K562 (cell line): ENCODE measurements around the gene C5orf22. TPM values are rescaled to one million over a fixed set of nuclear protein-coding genes. Genes with fewer than 3 reads are reported as not detected.

Experiments used
- ADNP ChIP-seq: fragments of 200-800 bp; sonication (Bioruptor generic); IDR thresholded peaks from 2 replicates; pipeline ENCODE4 v1.6.1; 2016; ENCODE audit warnings: missing genetic modification characterization, missing compliant biosample characterization
- ARHGAP35 ChIP-seq: fragments of 450-650 bp; IDR thresholded peaks from 2 replicates; pipeline ENCODE4 v1.6.1; 2018; ENCODE audit not compliant: partially characterized antibody
- BRD4 ChIP-seq: fragments of 200-600 bp; sonication (generic); IDR thresholded peaks from 2 replicates; pipeline ENCODE4 v1.6.1; 2017; ENCODE audit warnings: inconsistent platforms
- CBX8 ChIP-seq: fragments of 200-600 bp; sonication (generic); IDR thresholded peaks from 2 replicates; pipeline ENCODE4 v1.6.1; 2012; ENCODE audit warnings: borderline replicate concordance, mixed run types, low read depth, mild to moderate bottlenecking, moderate library complexity, mixed read lengths, low read length, control low read depth, inconsistent platforms; ENCODE audit not compliant: poor library complexity, severe bottlenecking; ENCODE audit errors: extremely low read depth
- DNMT1 ChIP-seq: fragments of 450-650 bp; IDR thresholded peaks from 2 replicates; pipeline ENCODE4 v1.6.1; 2016; ENCODE audit warnings: antibody characterized with exemption, mild to moderate bottlenecking
- FOXO4 ChIP-seq: fragments of 450-650 bp; formaldehyde crosslinking; IDR thresholded peaks from 2 replicates; pipeline ENCODE4 v1.4.0; 2020; ENCODE audit warnings: mild to moderate bottlenecking, moderate library complexity
- LEF1 ChIP-seq: fragments of 450-650 bp; IDR thresholded peaks from 2 replicates; pipeline ENCODE4 v1.6.1; 2016; ENCODE audit warnings: mild to moderate bottlenecking
- MTA2 ChIP-seq: fragments of 450-650 bp; IDR thresholded peaks from 2 replicates; pipeline ENCODE4 v1.6.1; 2016; ENCODE audit warnings: low read depth
- MYC ChIP-seq, 2 experiments: fragments of 250-450 bp in 1 of 2; sonication (Bioruptor Pico) in 1 of 2; IDR thresholded peaks; 2 replicates each; pipeline versions ENCODE4 v1.5.1 to v1.6.1; 2012 to 2021; ENCODE audit warnings: low read depth in 2 of 2, borderline replicate concordance in 1 of 2, improper control_type of control experiment in 1 of 2, low read length in 1 of 2, mild to moderate bottlenecking in 1 of 2, moderate library complexity in 1 of 2
- POLR3G ChIP-seq: IDR thresholded peaks from 2 replicates; pipeline ENCODE4 v1.6.1; 2011; ENCODE audit not compliant: insufficient read length, insufficient replicate concordance; ENCODE audit errors: extremely low read depth
- SIRT6 ChIP-seq: IDR thresholded peaks from one replicate; pipeline ENCODE4 v1.6.1; 2012; ENCODE audit warnings: low read depth, mild to moderate bottlenecking, control low read depth, inconsistent platforms, low read length, moderate library complexity
- SMC3 ChIP-seq: conservative IDR thresholded peaks from 2 replicates; pipeline ENCODE4 v1.6.1; 2011; ENCODE audit warnings: low read depth, low read length, improper control_type of control experiment; ENCODE audit not compliant: insufficient read depth
- SREBF1 ChIP-seq: fragments of 150-350 bp; IDR thresholded peaks from 2 replicates; pipeline ENCODE4 v1.6.1; 2014; ENCODE audit warnings: antibody characterized with exemption, low read depth, low read length, borderline replicate concordance
- SRSF9 ChIP-seq: fragments of 200-400 bp; formaldehyde crosslinking; IDR thresholded peaks from 2 replicates; pipeline ENCODE4 v1.6.1; 2017; ENCODE audit warnings: low read depth, low read length, borderline replicate concordance
- SUPT5H ChIP-seq: fragments of 450-650 bp; IDR thresholded peaks from 2 replicates; pipeline ENCODE4 v1.6.1; 2016
- TEAD2 ChIP-seq: fragments of 450-650 bp; IDR thresholded peaks from 2 replicates; pipeline ENCODE4 v1.6.1; 2016; ENCODE audit warnings: missing genetic modification characterization, control low read depth, missing compliant biosample characterization
- ZNF143 ChIP-seq: sonication (generic); formaldehyde crosslinking; IDR thresholded peaks from 2 replicates; pipeline ENCODE4 v1.9.0; 2022; ENCODE audit warnings: mild to moderate bottlenecking, missing genetic modification reagents
- ZNF407 ChIP-seq: fragments of 450-650 bp; IDR thresholded peaks from 2 replicates; pipeline ENCODE4 v1.6.1; 2016; ENCODE audit warnings: low read depth
- ZNF444 ChIP-seq: fragments of 250-450 bp; sonication (Bioruptor Pico); IDR thresholded peaks from 2 replicates; pipeline ENCODE4 v1.4.0; 2020; ENCODE audit warnings: mild to moderate bottlenecking, moderate library complexity
- ZNF699 ChIP-seq: fragments of 250-450 bp; sonication (Bioruptor Pico); IDR thresholded peaks from 2 replicates; pipeline ENCODE4 v1.8.0; 2021; ENCODE audit warnings: mild to moderate bottlenecking, moderate library complexity; ENCODE audit not compliant: insufficient replicate concordance
- polyA plus RNA-seq, 8 experiments: library from polyadenylated mRNA; depleted of rRNA in 4 of 8; stranded (reverse) in 5 of 8; unstranded in 3 of 8; fragments of >200 nt; fragmentation: Nextera tagmentation in 2 of 8; fragmentation: Illumina TruSeq in 1 of 8; extraction: Ambion mirVana in 2 of 8; extraction: Trizol in 1 of 8; gene quantifications; 2 replicates each; pipeline versions ENCODE4 v1.2.1 to v1.2.3, GENCODE V29; 2011 to 2014; ENCODE audit warnings: inconsistent platforms in 1 of 8, missing spikeins in 1 of 8
- total RNA-seq, 7 experiments: library from RNA; depleted of rRNA in 6 of 7; stranded (reverse); fragments of >200 nt in 6 of 7; fragmentation: Illumina TruSeq in 2 of 7; extraction: Trizol in 2 of 7; gene quantifications; 2 replicates each; pipeline versions ENCODE4 v1.2.1 to v1.2.3, GENCODE V29; 2011 to 2021; ENCODE audit warnings: low replicate concordance in 1 of 7

C5orf22 gene
- total and polyA plus RNA-seq, 9 of the 15 experiments (the other 6 are each of a cell fraction or from before 2014, with no cell fraction given): 22.7 to 56.7 (median 39.3) TPM

GRCh38 chr5:31530541-31531265, 1.4 kb upstream of the C5orf22 start (continued):
- TF ChIP-seq ZNF407 (no peak), MTA2 (no peak), ZNF444 (CRISPR knock-in tag) (no peak), LEF1 (peak; percentile 47; the same call in 1 of the 2 replicates), MYC (IDR thresholded peaks at IDR 0.05; ENCODE audit: low read depth, low read length) (no peak), MYC (CRISPR knock-in tag; IDR thresholded peaks at IDR 0.05; ENCODE audit: borderline replicate concordance, low read depth) (no peak), FOXO4 (CRISPR knock-in tag) (no peak), CBX8 (no peak), SIRT6 (no peak), TEAD2 (tag) (no peak), BRD4 (no peak), ADNP (tag) (no peak), POLR3G (no peak), SREBF1 (no peak), SRSF9 (no peak), SUPT5H (no peak), DNMT1 (no peak), SMC3 (no peak), ZNF143 (CRISPR knock-in tag) (no peak), ARHGAP35 (no peak), ZNF699 (CRISPR knock-in tag) (no peak)
